Measurements from ENCODE around the gene TPSG1.

DNA sequence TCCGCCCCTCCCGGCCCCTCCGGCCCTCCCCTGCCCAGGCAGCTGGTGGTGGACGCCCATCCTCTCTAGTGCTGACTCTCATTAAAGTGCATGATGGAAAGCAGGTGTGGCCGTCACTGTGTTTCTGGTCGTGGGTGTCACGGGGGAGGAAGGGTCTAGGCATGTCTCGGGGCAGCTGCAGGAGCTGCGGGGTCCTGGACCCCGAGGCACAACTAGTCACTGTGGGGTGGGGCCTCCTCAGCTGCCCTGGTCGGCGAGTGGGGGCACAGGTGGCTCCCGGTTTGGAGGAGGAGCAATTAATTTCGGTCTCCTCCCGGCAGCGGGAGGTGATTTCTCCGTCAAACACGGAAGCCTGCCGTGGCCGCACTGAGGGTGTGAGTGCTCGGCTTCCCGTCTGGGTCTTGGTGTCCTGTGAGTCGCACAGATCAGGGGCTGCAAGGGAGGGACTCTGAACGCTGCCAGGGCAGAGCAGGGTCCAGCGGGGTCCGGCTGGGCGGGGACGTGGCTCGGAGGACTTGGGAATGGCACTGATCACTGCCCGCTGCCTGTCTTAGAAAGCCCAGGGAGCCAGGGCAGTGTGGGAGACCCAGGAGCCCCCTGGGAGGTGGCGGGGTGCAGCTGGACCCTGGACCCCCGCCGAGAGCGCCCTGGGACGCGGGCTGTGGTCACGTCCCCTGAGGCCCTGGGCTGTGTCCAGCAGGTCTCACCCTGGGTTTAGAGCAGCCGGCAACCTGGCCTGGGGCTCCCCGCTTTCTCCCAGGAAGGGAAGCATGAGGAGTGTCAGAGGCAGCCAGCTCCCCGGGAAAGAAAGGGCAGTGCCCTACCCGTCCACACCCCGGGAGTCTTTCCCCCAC is 34.1 kb upstream of the TPSG1 start:
- TF ChIP-seq CTCF (IDR thresholded peaks at IDR 0.05) (no peak), POLR2A (IDR thresholded peaks at IDR 0.05) (no peak)

Measured in stomach (tissue), 4 donors.